Measurements from ENCODE around the gene CMIP.

Gene CMIP

DNA sequence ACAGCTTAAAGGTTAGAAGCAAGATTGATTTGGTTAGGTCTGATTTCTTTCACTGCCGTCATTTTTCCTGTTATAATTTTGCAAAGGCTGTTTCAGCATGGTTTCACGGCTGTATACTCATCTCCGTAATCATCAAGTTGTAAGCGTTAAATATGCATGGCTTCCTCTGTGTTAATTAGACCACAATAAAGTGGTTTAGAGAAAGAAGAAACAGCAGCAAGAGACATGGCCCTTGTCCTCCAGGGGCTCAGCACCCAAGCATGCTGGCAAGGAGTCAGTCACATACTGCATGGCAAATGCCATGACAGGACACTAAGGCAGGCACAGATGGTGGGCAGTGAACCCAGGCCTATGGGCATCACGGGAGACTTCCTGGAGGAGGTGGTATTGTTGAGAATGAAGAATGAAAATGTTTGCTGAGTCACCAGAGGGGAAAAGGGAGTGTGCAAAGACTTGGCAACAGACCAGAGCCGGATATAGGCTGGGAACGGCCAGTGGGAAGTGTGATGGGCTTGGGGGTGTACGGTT lies 273.1 kb downstream of the CMIP start:
- TF ChIP-seq, protein P1, sequence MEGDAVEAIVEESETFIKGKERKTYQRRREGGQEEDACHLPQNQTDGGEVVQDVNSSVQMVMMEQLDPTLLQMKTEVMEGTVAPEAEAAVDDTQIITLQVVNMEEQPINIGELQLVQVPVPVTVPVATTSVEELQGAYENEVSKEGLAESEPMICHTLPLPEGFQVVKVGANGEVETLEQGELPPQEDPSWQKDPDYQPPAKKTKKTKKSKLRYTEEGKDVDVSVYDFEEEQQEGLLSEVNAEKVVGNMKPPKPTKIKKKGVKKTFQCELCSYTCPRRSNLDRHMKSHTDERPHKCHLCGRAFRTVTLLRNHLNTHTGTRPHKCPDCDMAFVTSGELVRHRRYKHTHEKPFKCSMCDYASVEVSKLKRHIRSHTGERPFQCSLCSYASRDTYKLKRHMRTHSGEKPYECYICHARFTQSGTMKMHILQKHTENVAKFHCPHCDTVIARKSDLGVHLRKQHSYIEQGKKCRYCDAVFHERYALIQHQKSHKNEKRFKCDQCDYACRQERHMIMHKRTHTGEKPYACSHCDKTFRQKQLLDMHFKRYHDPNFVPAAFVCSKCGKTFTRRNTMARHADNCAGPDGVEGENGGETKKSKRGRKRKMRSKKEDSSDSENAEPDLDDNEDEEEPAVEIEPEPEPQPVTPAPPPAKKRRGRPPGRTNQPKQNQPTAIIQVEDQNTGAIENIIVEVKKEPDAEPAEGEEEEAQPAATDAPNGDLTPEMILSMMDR (IDR thresholded peaks at IDR 0.05), result no peak

DNA sequence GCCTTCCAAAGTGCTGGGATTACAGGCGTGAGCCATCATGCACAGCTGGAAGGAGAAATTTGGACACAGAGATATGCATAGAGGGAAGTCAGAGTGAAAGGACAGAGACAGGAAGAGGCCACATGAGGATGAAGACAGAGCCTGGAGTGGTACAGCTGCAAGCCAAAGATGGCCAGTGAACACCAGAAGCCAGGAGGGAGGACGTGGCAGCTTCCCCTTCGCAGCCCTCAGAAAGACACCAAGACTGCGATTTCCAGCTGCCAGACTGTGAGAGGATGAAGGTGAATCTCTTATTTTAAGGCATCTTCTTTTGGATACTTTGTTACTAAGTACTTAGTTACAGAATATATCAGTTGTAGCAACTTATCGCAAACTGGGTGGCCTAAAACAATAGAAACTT lies 274.0 kb downstream of the CMIP start:
- TF ChIP-seq, protein P1 (IDR thresholded peaks at IDR 0.05), result no peak

DNA sequence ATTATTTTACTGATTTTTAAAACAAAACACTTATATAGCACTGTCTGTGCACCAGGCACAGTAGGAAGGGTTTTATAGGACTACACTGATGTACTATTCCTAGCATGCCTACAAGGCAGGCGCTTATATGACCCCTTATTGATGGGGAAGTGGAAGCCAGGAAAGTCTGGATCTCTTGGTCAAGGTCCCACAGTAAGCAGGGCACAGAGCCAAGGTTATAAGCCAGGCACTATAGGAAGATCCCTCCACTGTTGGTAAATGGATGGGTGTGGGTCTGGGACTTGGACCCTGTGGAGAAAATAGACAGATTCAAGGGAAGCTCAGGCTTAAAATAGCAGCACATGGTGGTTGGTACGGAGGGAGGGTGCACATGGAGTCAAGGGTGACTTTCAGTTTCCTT lies 275.4 kb downstream of the CMIP start:
- TF ChIP-seq, protein P1 (IDR thresholded peaks at IDR 0.05), result no peak

DNA sequence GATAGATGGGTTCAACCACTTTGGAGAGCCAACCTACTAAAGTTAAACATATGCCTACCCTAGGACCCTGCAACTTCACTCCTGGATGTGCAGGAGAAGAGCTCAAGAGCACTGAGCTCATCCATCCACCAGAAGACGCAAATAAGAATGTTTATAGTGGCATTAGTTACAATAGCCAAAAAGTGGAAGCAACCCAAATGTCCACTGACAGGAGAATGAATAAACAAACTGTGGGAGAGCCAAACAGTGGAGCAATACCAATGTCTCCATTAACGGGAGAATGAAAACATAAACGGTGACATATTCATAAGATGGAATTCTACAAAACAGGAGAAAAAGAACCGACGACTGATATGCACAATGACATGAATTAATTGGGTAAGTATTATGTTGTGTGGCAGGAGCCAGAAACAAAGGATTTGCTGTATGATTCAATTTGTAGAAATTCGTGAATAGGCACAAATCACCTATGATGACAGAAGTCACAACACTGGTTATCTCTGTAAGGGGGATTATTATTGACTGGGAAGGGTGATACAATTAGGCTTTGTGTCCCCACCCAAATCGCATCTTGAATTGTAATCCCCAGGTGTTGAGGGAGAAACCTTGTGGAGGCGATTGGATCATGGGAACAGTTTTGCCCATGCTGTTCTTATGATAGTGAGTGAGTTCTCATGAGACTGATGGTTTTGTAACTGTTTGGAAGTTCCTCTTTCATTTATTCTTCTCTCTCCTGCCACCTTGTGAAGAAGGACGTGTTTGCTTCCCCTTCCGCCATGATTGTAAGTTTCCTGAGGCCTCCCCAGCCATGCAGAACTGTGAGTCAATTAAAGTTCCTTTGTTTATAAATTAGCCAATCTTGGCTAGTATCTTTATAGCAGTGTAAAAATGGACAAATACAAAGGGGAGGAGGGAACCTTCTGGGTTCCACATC lies 276.6 kb downstream of the CMIP start:
- TF ChIP-seq, protein P1 (IDR thresholded peaks at IDR 0.05), result no peak

DNA sequence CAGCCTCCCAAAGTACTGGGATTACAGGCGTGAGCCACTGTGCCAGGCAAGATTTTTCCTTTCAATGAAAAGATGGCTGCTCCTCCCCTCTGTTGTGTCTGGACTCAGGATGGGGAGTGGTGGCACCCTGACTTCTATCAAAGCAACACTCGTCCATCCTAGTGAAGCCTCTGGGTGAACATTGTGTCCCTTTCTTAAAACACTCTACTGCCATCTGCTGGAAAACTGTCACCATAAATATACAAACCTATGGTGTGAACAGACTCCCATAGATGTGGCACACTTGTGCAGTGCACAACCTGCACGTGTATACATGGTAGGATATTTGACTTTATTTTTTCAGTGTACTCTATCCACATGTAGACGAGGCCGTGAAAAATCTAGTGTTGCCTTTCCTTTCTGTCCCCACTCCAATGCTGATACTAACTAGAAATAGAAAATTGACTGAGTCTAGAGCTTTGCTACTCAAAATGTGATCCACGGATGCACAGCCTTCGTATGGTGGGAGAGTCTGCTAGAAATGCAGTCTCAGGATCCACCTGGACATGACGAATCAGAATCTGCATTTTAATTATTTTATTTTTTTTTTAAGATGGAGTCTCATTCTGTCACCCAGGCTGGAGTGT lies 278.6 kb downstream of the CMIP start:
- TF ChIP-seq, protein P1 (IDR thresholded peaks at IDR 0.05), result peak; percentile 66

DNA sequence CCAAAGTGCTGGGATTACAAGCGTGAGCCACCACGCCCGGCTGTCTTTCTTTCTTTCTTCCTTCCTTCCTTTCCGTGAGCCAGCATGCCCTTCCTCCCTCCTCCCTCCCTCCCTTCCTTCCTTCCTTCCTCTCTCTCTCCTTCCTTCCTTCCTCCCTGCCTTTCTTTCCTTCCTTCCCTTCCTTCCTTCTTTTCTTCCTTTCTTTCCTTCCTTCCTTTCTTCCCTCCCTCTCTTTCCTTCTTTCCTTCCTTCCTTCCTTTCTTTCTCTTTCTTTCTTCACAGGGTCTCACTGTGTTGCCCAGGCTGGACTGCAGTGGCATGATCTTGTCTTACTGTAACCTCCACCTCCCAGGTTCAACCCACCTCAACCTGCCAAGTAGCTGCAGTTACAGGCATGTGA lies 283.8 kb downstream of the CMIP start:
- TF ChIP-seq, protein P1 (IDR thresholded peaks at IDR 0.05), result no peak

GRCh38 chr16:81729451-81729850 lies 284.8 kb downstream of the CMIP start:
- TF ChIP-seq, protein P1 (IDR thresholded peaks at IDR 0.05), result no peak

Data from LNCAP (cell line).